ENCODE data around the gene SNCAIP.

DNA sequence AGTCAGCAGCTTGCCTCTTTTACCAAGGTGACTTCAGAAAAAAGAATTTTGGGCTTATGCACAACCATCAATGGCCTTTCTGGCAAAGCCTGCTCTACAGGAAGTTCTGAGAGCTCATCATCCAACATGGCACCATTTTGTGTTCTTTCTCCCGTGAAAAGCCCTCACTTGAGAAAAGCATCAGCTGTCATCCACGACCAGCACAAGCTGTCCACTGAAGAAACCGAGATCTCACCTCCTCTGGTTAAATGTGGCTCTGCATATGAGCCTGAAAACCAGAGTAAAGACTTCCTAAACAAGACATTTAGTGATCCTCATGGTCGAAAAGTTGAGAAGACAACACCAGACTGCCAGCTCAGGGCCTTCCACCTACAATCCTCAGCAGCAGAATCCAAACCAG lies 111.2 kb downstream of the SNCAIP start:
- TF ChIP-seq CTCF (IDR thresholded peaks at IDR 0.05): no peak
- no peak for TF ChIP-seq POLR2AphosphoS5 (IDR thresholded peaks at IDR 0.05)

Measured in prostate gland (tissue), 2 donors.